Pancreas (tissue), 10 donors: ENCODE results near the gene OGFOD2. TPM values are rescaled to one million over a fixed set of nuclear protein-coding genes. Genes with fewer than 3 reads are reported as not detected.

Experiments used
- ATAC-seq, 4 donors: fragments of 200-7000 bp; cut with Tn5 transposase; one replicate each; pipeline versions ENCODE4 v1.8.0 to v1.9.1; 2020; ENCODE audit warnings: mild to moderate bottlenecking in 4 of 4, moderate library complexity in 4 of 4
- DNase-seq, 6 donors: peaks; one replicate each; pipeline ENCODE4 v3.0.0-alpha.2; 2020
- FAIRE-seq: peaks from 2 replicates; lab custom pipeline; 2012; peaks lifted over from hg19 to GRCh38; lab: Jason Lieb, UNC
- H3K27ac ChIP-seq, 4 donors: fragments of 200-600 bp; sonication (generic); 1 replicate in 3 of 4; 2 replicates in 1 of 4; pipeline versions ENCODE4 v1.5.0 to v1.8.0; 2020
- H3K27me3 ChIP-seq, 4 donors: fragments of 200-600 bp; one replicate each; pipeline ENCODE4 v1.8.0; 2021
- H3K36me3 ChIP-seq, 3 donors: fragments of 200-600 bp; sonication (generic) in 1 of 3; one replicate each; pipeline versions ENCODE4 v1.5.0 to v1.8.0; 2020 to 2021
- H3K4me1 ChIP-seq, 3 donors: fragments of 200-600 bp; one replicate each; pipeline ENCODE4 v1.8.0; 2021
- H3K4me3 ChIP-seq, 4 donors: fragments of 200-600 bp; sonication (generic) in 2 of 4; one replicate each; pipeline versions ENCODE4 v1.5.0 to v1.8.0; 2020 to 2021
- H3K9me3 ChIP-seq, 4 donors: fragments of 200-600 bp; one replicate each; pipeline ENCODE4 v1.8.0; 2021
- CTCF ChIP-seq, 4 donors: fragments of 200-600 bp; sonication (generic) in 3 of 4; IDR thresholded peaks; one replicate each; pipeline versions ENCODE4 v1.5.0 to v1.8.0; 2021; ENCODE audit warnings: antibody characterized with exemption in 4 of 4
- WGBS, 2 donors: extraction: QIAGEN DNeasy Blood & Tissue Kit; methylation state at CpG; one replicate each; pipeline ENCODE4 v1.1.7; 2013; 5-methylcytosine and 5-hydroxymethylcytosine counted together
- intact Hi-C, 3 donors: fragments of 100-400 bp; cut with DNase I; formaldehyde crosslinking; loops; one replicate each; pipeline versions ENCODE4 v1.11.1 to v1.14.2; 2022
- polyA plus RNA-seq, 2 donors: library from polyadenylated mRNA; stranded (reverse); fragments of 200-250 nt; gene quantifications; one replicate each; pipeline ENCODE4 v1.2.3, GENCODE V29; 2013
- total RNA-seq, 6 donors: library from RNA; stranded (reverse); fragmentation: NEBNext Ultra II Directional in 4 of 6; extraction: Animal tissue kit (Norgen Biotek cat#: 25700) in 4 of 6; gene quantifications; one replicate each; pipeline versions ENCODE4 v1.2.1 to v1.2.4, GENCODE V29; 2021 to 2023
- donor health status: healthy with polysubstance abuse.
- donor health status: DM: no; HTN: no; CAD: no; lungs with moderate emphysema.
- donor health status: DM: no; HTN: no; CAD: no.
- donor health status: control.
- donor health status: control.
- donor health status: Bipolar disorder and iron deficiency.
- donor health status: DM: yes; HTN: yes; CAD: no.
- donor health status: DM: no; HTN: no; CAD: no.
- donor health status: DM: no; HTN: no; CAD: no.
- donor health status: DM: yes; HTN: yes; CAD: no.

Gene OGFOD2
- total and polyA plus RNA-seq, 8 donors, result 12.9 to 30.9 (median 18.4) TPM

- ATAC-seq (no peak), DNase-seq (peak in 1 of 6 donors; percentile 61), FAIRE-seq (no peak)
- TF ChIP-seq CTCF (IDR thresholded peaks at IDR 0.05), result no peak
- H3K36me3 ChIP-seq, result no peaks in the 10 kb centered on the region
- no peaks in the 10 kb centered on the region for H3K27me3 ChIP-seq
- no peak overlapping the region for H3K4me3 ChIP-seq
- 86 to 89% methylated on average over 27 of the region's 27 CpGs for WGBS, 2 donors
- no peaks in the 10 kb centered on the region for H3K4me1 ChIP-seq
- H3K27ac ChIP-seq, result no peak overlapping the region
- no peaks in the 10 kb centered on the region for H3K9me3 ChIP-seq
- intact Hi-C loops, result loop anchor here (5.0 to 10.0 kb wide), 5 partner anchors 88 to 165 kb away; no protein-coding TSS in a partner anchor
These were observed 25.0 kb upstream of the OGFOD2 start for GRCh38 chr12:122949816-122950675.

- 73 to 76% methylated on average over 9 of the region's 9 CpGs for WGBS, 2 donors
- intact Hi-C loops, result loop anchor here (5.0 to 10.0 kb wide), 5 partner anchors 89 to 167 kb away; no protein-coding TSS in a partner anchor
- no peaks in the 10 kb centered on the region for H3K36me3 ChIP-seq
- no peak for TF ChIP-seq CTCF (IDR thresholded peaks at IDR 0.05)
- H3K9me3 ChIP-seq, result no peaks in the 10 kb centered on the region
- DNase-seq (no peak), ATAC-seq (no peak), FAIRE-seq (no peak)
- no peaks in the 10 kb centered on the region for H3K27me3 ChIP-seq
- H3K4me3 ChIP-seq, result no peak overlapping the region
- H3K27ac ChIP-seq, result no peak overlapping the region
- H3K4me1 ChIP-seq, result no peaks in the 10 kb centered on the region
These were observed 23.6 kb upstream of the OGFOD2 start for GRCh38 chr12:122951406-122951805.

GRCh38 chr12:122951979-122952892 is 22.8 kb upstream of the OGFOD2 start:
- Histone ChIP-seq H3K4me1 (no peaks in the 10 kb centered on the region), H3K36me3 (no peaks in the 10 kb centered on the region), H3K4me3 (no peak overlapping the region), H3K27ac (no peak overlapping the region), H3K27me3 (no peaks in the 10 kb centered on the region), H3K9me3 (no peaks in the 10 kb centered on the region)
- WGBS, 2 donors, result 63 to 64% methylated on average over 12 of the region's 12 CpGs
- peak; percentile 66 to 90 (median 78) for DNase-seq
- peak; percentile 61 to 88 (median 78) for TF ChIP-seq CTCF (IDR thresholded peaks at IDR 0.05)
- no peak for FAIRE-seq
- intact Hi-C loops, result loop anchor here (5.0 to 10.0 kb wide), 5 partner anchors 90 to 167 kb away; no protein-coding TSS in a partner anchor
- peak; percentile 94 to 98 (median 96) for ATAC-seq

GRCh38 chr12:122955156-122955555 is 19.9 kb upstream of the OGFOD2 start:
- Histone ChIP-seq H3K4me1 (no peaks in the 10 kb centered on the region), H3K4me3 (no peak overlapping the region), H3K27me3 (no peaks in the 10 kb centered on the region), H3K36me3 (no peaks in the 10 kb centered on the region), H3K9me3 (no peaks in the 10 kb centered on the region), H3K27ac (no peak overlapping the region)
- no peak for ATAC-seq
- intact Hi-C loops, result loop anchor here (10.0 kb wide), 3 partner anchors 100 to 170 kb away; no protein-coding TSS in a partner anchor
- 67 to 69% methylated on average over 8 of the region's 8 CpGs for WGBS, 2 donors
- DNase-seq, result no peak
- no peak for FAIRE-seq
- no peak for TF ChIP-seq CTCF (IDR thresholded peaks at IDR 0.05)
